Activated T-cell treated with anti-CD3 and anti-CD28 coated beads, Interleukin-2, amount 50 U/mL, for 72 hours (primary cell): ENCODE data around the gene FANCE. TPM values are rescaled to one million over a fixed set of nuclear protein-coding genes. Genes with fewer than 3 reads are reported as not detected.

Source experiments
- ATAC-seq, 2 donors: fragments of 150-1000 bp; cut with Tn5 transposase; replicated peaks in 1 of 2; 2 replicates each; pipeline ENCODE4 v1.10.0; 2021; ENCODE audit warnings: moderate library complexity in 2 of 2, mild to moderate bottlenecking in 1 of 2
- DNase-seq, 2 donors: peaks; one replicate each; pipeline ENCODE4 v3.0.0; 2021 to 2022; ENCODE audit warnings: mixed read lengths in 1 of 2
- H3K27ac Mint-ChIP-seq: one replicate; pipeline ENCODE4 v1.8.0; 2022; ENCODE audit warnings: mild to moderate bottlenecking, moderate library complexity, mixed read lengths
- H3K27me3 Mint-ChIP-seq: one replicate; pipeline ENCODE4 v1.8.0; 2022; ENCODE audit warnings: low read depth, mixed read lengths
- H3K36me3 Mint-ChIP-seq, 2 donors: one replicate each; pipeline ENCODE4 v1.8.0; 2022; ENCODE audit warnings: mixed read lengths in 2 of 2, mild to moderate bottlenecking in 1 of 2; ENCODE audit not compliant: insufficient read depth in 2 of 2
- H3K4me1 Mint-ChIP-seq: one replicate; pipeline ENCODE4 v1.8.0; 2022; ENCODE audit warnings: low read depth, mixed read lengths
- H3K4me3 Mint-ChIP-seq, 2 donors: one replicate each; pipeline ENCODE4 v1.8.0; 2022; ENCODE audit warnings: mild to moderate bottlenecking in 2 of 2, mixed read lengths in 2 of 2, moderate library complexity in 2 of 2
- H3K9me3 Mint-ChIP-seq, 2 donors: one replicate each; pipeline ENCODE4 v1.8.0; 2022; ENCODE audit warnings: mixed read lengths in 2 of 2
- total RNA-seq, 2 donors: library from RNA; stranded (reverse); gene quantifications; one replicate each; pipeline ENCODE4 v1.2.3, GENCODE V29; 2022

The FANCE gene
- total RNA-seq, 2 donors from 2014 or later = 22.0 to 27.2 TPM

GRCh38 chr6:35457907-35458306 is 5.8 kb downstream of the FANCE start:
- no peaks in the 10 kb centered on the region for H3K27me3 Mint-ChIP-seq
- H3K4me3 Mint-ChIP-seq = no peak overlapping the region
- peaks cover 12 to 21% of the 10 kb centered on the region in 2 donors for H3K36me3 Mint-ChIP-seq
- H3K4me1 Mint-ChIP-seq = peaks cover 31% of the 10 kb centered on the region
- ATAC-seq = no peak
- DNase-seq = no peak
- no peak overlapping the region for H3K27ac Mint-ChIP-seq
- H3K9me3 Mint-ChIP-seq = no peaks in the 10 kb centered on the region

GRCh38 chr6:35461270-35461669 is 9.1 kb downstream of the FANCE start:
- no peaks in the 10 kb centered on the region for H3K27me3 Mint-ChIP-seq
- H3K36me3 Mint-ChIP-seq = peaks cover 11 to 18% of the 10 kb centered on the region in 2 donors
- no peak for ATAC-seq
- no peak for DNase-seq
- H3K9me3 Mint-ChIP-seq = no peaks in the 10 kb centered on the region
- H3K4me3 Mint-ChIP-seq = no peak overlapping the region
- peaks cover under 1% of the 10 kb centered on the region for H3K4me1 Mint-ChIP-seq
- no peak overlapping the region for H3K27ac Mint-ChIP-seq

- H3K36me3 Mint-ChIP-seq = peaks cover 8 to 27% of the 10 kb centered on the region in 2 donors
- no peaks in the 10 kb centered on the region for H3K9me3 Mint-ChIP-seq
- no peak overlapping the region for H3K27ac Mint-ChIP-seq
- DNase-seq = no peak
- no peaks in the 10 kb centered on the region for H3K27me3 Mint-ChIP-seq
- ATAC-seq = no peak
- no peak overlapping the region for H3K4me3 Mint-ChIP-seq
- peaks cover 13% of the 10 kb centered on the region for H3K4me1 Mint-ChIP-seq
Measured at GRCh38 chr6:35463292-35463691, 11.2 kb downstream of the FANCE start.

GRCh38 chr6:35465646-35466045 is 13.5 kb downstream of the FANCE start:
- H3K4me3 Mint-ChIP-seq = no peak overlapping the region
- peaks cover 29% of the 10 kb centered on the region for H3K4me1 Mint-ChIP-seq

GRCh38 chr6:35468181-35468979 is 16.2 kb downstream of the FANCE start, which contains the start of gene RPL10A:
Gene RPL10A, plus strand, starts transcription at chr6:35468401. Its CDS starts 34 bp downstream, at chr6:35468435.
- Mint-ChIP-seq H3K9me3 (no peaks in the 10 kb centered on the region), H3K36me3 (peaks cover 15 to 43% of the 10 kb centered on the region in 2 donors), H3K27ac (peak within 1 kb of the TSS; percentile 97), H3K4me1 (peaks cover 56% of the 10 kb centered on the region), H3K4me3 (peak within 1 kb of the TSS; percentile 90 to 92), H3K27me3 (no peaks in the 10 kb centered on the region)
- DNase-seq (peak; percentile 95), ATAC-seq (peak; percentile 85 to 88)

More at GRCh38 chr6:35465646-35466045, 13.5 kb downstream of the FANCE start:
- DNase-seq (no peak), ATAC-seq (no peak)
- H3K27ac Mint-ChIP-seq = no peak overlapping the region
- peaks cover 17 to 33% of the 10 kb centered on the region in 2 donors for H3K36me3 Mint-ChIP-seq
- no peaks in the 10 kb centered on the region for H3K9me3 Mint-ChIP-seq
- no peaks in the 10 kb centered on the region for H3K27me3 Mint-ChIP-seq

- DNase-seq (no peak), ATAC-seq (peak in 1 of 2 donors; percentile 7)
- H3K4me3 Mint-ChIP-seq = peak overlapping the region; percentile 90 to 92
- H3K27ac Mint-ChIP-seq = peak overlapping the region; percentile 97
- no peaks in the 10 kb centered on the region for H3K9me3 Mint-ChIP-seq
- H3K36me3 Mint-ChIP-seq = peaks cover 13 to 39% of the 10 kb centered on the region in 2 donors
- no peaks in the 10 kb centered on the region for H3K27me3 Mint-ChIP-seq
- peaks cover 56% of the 10 kb centered on the region for H3K4me1 Mint-ChIP-seq
Measured at GRCh38 chr6:35468980-35469750, 17.0 kb downstream of the FANCE start.

- Mint-ChIP-seq H3K36me3 (peaks cover 13 to 39% of the 10 kb centered on the region in 2 donors), H3K9me3 (no peaks in the 10 kb centered on the region), H3K4me3 (peak overlapping the region; percentile 90 to 92), H3K27me3 (no peaks in the 10 kb centered on the region), H3K4me1 (peaks cover 56% of the 10 kb centered on the region), H3K27ac (peak overlapping the region; percentile 97)
- DNase-seq (no peak), ATAC-seq (no peak)
Measured at GRCh38 chr6:35469751-35470662, 17.9 kb downstream of the FANCE start.

- ATAC-seq = no peak
- Mint-ChIP-seq H3K4me1 (peaks cover 60% of the 10 kb centered on the region), H3K27me3 (no peaks in the 10 kb centered on the region), H3K27ac (peak overlapping the region; percentile 97), H3K9me3 (no peaks in the 10 kb centered on the region), H3K4me3 (peak overlapping the region; percentile 90 to 92), H3K36me3 (peaks cover 13 to 39% of the 10 kb centered on the region in 2 donors)
- no peak for DNase-seq
Measured at GRCh38 chr6:35470663-35471120, 18.6 kb downstream of the FANCE start.

- H3K27ac Mint-ChIP-seq = peak overlapping the region; percentile 64
- H3K9me3 Mint-ChIP-seq = no peaks in the 10 kb centered on the region
- ATAC-seq = no peak
- DNase-seq = no peak
- peak overlapping the region; percentile 66 to 92 for H3K4me3 Mint-ChIP-seq
- no peaks in the 10 kb centered on the region for H3K27me3 Mint-ChIP-seq
- H3K4me1 Mint-ChIP-seq = peaks cover 63% of the 10 kb centered on the region
- peaks cover 13 to 34% of the 10 kb centered on the region in 2 donors for H3K36me3 Mint-ChIP-seq
Measured at GRCh38 chr6:35471836-35472345, 19.8 kb downstream of the FANCE start.

- H3K27me3 Mint-ChIP-seq = no peaks in the 10 kb centered on the region
- peak in 1 of 2 donors; percentile 14 for ATAC-seq
- no peaks in the 10 kb centered on the region for H3K9me3 Mint-ChIP-seq
- no peak overlapping the region for H3K4me3 Mint-ChIP-seq
- DNase-seq = peak in 1 of 2 donors; percentile 38
- H3K4me1 Mint-ChIP-seq = peaks cover 51% of the 10 kb centered on the region
- H3K27ac Mint-ChIP-seq = peak overlapping the region; percentile 17
- peaks cover 13 to 30% of the 10 kb centered on the region in 2 donors for H3K36me3 Mint-ChIP-seq
Measured at GRCh38 chr6:35473075-35473849, 21.1 kb downstream of the FANCE start.

- H3K9me3 Mint-ChIP-seq = no peaks in the 10 kb centered on the region
- H3K4me3 Mint-ChIP-seq = no peak overlapping the region
- H3K4me1 Mint-ChIP-seq = peaks cover 51% of the 10 kb centered on the region
- no peak for ATAC-seq
- DNase-seq = no peak
- no peaks in the 10 kb centered on the region for H3K27me3 Mint-ChIP-seq
- peaks cover 13 to 30% of the 10 kb centered on the region in 2 donors for H3K36me3 Mint-ChIP-seq
- no peak overlapping the region for H3K27ac Mint-ChIP-seq
Measured at GRCh38 chr6:35473850-35474130, 21.7 kb downstream of the FANCE start.
